GM19372 (cell line): Measurements from ENCODE around the gene ZNF764.

ENCODE experiments used
- ATAC-seq: cut with Tn5 transposase; IDR thresholded peaks from one replicate; pipeline ENCODE4 v1.9.1; 2021; ENCODE audit warnings: mild to moderate bottlenecking, low read depth, moderate library complexity; ENCODE audit not compliant: unreplicated experiment

The ZNF764 gene

GRCh38 chr16:30570636-30571444 lies 12.7 kb upstream of the ZNF764 start:
- no peak for ATAC-seq

- ATAC-seq, result no peak
Observed at GRCh38 chr16:30569746-30570635, 11.8 kb upstream of the ZNF764 start.

- no peak for ATAC-seq
Observed at GRCh38 chr16:30569281-30569680, 11.1 kb upstream of the ZNF764 start.

GRCh38 chr16:30567991-30568638 lies 9.9 kb upstream of the ZNF764 start:
- no peak for ATAC-seq

GRCh38 chr16:30567160-30567990 lies 9.2 kb upstream of the ZNF764 start:
- ATAC-seq, result no peak

GRCh38 chr16:30566531-30566930 lies 8.4 kb upstream of the ZNF764 start:
- ATAC-seq, result no peak

GRCh38 chr16:30565984-30566383 lies 7.8 kb upstream of the ZNF764 start:
- ATAC-seq, result no peak

GRCh38 chr16:30565526-30565925 lies 7.4 kb upstream of the ZNF764 start:
- ATAC-seq, result no peak

- no peak for ATAC-seq
Observed at GRCh38 chr16:30562021-30562420, 3.8 kb upstream of the ZNF764 start.

GRCh38 chr16:30561089-30561816 lies 3.1 kb upstream of the ZNF764 start:
- no peak for ATAC-seq

GRCh38 chr16:30559690-30560089 lies 1.5 kb upstream of the ZNF764 start:
- ATAC-seq, result no peak

GRCh38 chr16:30558789-30559377 lies 709 bp upstream of the ZNF764 start:
- no peak for ATAC-seq

- peak; percentile 13 for ATAC-seq
Observed at GRCh38 chr16:30557707-30557956, 542 bp downstream of the ZNF764 start.

GRCh38 chr16:30556125-30556473 lies 2.1 kb downstream of the ZNF764 start:
- ATAC-seq, result no peak

GRCh38 chr16:30555315-30556124 lies 2.7 kb downstream of the ZNF764 start:
- ATAC-seq, result no peak

GRCh38 chr16:30554557-30555314 lies 3.4 kb downstream of the ZNF764 start:
- no peak for ATAC-seq

GRCh38 chr16:30553393-30553899 lies 4.7 kb downstream of the ZNF764 start:
- no peak for ATAC-seq

- ATAC-seq, result no peak
Observed at GRCh38 chr16:30552956-30553355, 5.2 kb downstream of the ZNF764 start.
